Effector memory CD4-positive, alpha-beta T cell (primary cell): ENCODE data around the gene CSH2.
"Not testable (repeated sequence)": the region's sequence is repeated elsewhere in the genome, so short reads cannot be mapped to it uniquely, and the experiment has no call there.

Experiments
- DNase-seq, 3 donors: peaks; one replicate each; pipeline ENCODE4 v3.0.0-alpha.2; 2020
- H3K27ac ChIP-seq: 2 replicates; pipeline ENCODE4 v1.7.0; 2013; ENCODE audit warnings: mild to moderate bottlenecking, low read length, moderate library complexity; ENCODE audit not compliant: insufficient read depth, poor library complexity, severe bottlenecking
- H3K27me3 ChIP-seq: replicated peaks from 2 replicates; pipeline ENCODE4 v1.7.0; 2013; ENCODE audit warnings: mild to moderate bottlenecking, low read length; ENCODE audit not compliant: insufficient read depth, control insufficient read depth, poor library complexity, severe bottlenecking
- H3K36me3 ChIP-seq: 2 replicates; pipeline ENCODE4 v1.7.0; 2013; ENCODE audit warnings: mild to moderate bottlenecking, low read length, moderate library complexity; ENCODE audit not compliant: control insufficient read depth, insufficient read depth
- H3K4me1 ChIP-seq: 2 replicates; pipeline ENCODE4 v1.7.0; 2013; ENCODE audit warnings: low read length, mild to moderate bottlenecking; ENCODE audit not compliant: control insufficient read depth, insufficient read depth, poor library complexity, severe bottlenecking
- H3K4me3 ChIP-seq: 2 replicates; pipeline ENCODE4 v1.7.0; 2013; ENCODE audit warnings: low read length, low read depth, mild to moderate bottlenecking; ENCODE audit not compliant: insufficient read depth, poor library complexity, severe bottlenecking
- H3K9me3 ChIP-seq: 2 replicates; pipeline ENCODE4 v1.7.0; 2013; ENCODE audit warnings: mild to moderate bottlenecking, low read length, moderate library complexity; ENCODE audit not compliant: control insufficient read depth

The CSH2 gene

GRCh38 chr17:63856425-63856824 lies 17.1 kb downstream of the CSH2 start:
- DNase-seq, H3K27me3 ChIP-seq, H3K36me3 ChIP-seq, H3K4me3 ChIP-seq, H3K27ac ChIP-seq, H3K4me1 ChIP-seq, H3K9me3 ChIP-seq: not testable (repeated sequence)

GRCh38 chr17:63855185-63855584 lies 18.3 kb downstream of the CSH2 start:
- no peak for DNase-seq
- H3K4me1 ChIP-seq = no peaks in the 10 kb centered on the region
- H3K9me3 ChIP-seq = no peaks in the 10 kb centered on the region

GRCh38 chr17:63854709-63855108 lies 18.8 kb downstream of the CSH2 start:
- Histone ChIP-seq H3K27me3 (no peaks in the 10 kb centered on the region), H3K4me3 (no peak overlapping the region)

More at GRCh38 chr17:63855185-63855584, 18.3 kb downstream of the CSH2 start:
- Histone ChIP-seq H3K27ac (no peak overlapping the region), H3K4me3 (no peak overlapping the region), H3K27me3 (no peaks in the 10 kb centered on the region), H3K36me3 (no peaks in the 10 kb centered on the region)

GRCh38 chr17:63853260-63853659 lies 20.2 kb downstream of the CSH2 start:
- H3K27ac ChIP-seq = no peak overlapping the region
- no peak for DNase-seq
- no peak overlapping the region for H3K4me3 ChIP-seq
- no peaks in the 10 kb centered on the region for H3K27me3 ChIP-seq
- H3K4me1 ChIP-seq = peaks cover 3% of the 10 kb centered on the region
- no peaks in the 10 kb centered on the region for H3K36me3 ChIP-seq
- no peaks in the 10 kb centered on the region for H3K9me3 ChIP-seq

More at GRCh38 chr17:63854709-63855108, 18.8 kb downstream of the CSH2 start:
- Histone ChIP-seq H3K27ac (no peak overlapping the region), H3K36me3 (no peaks in the 10 kb centered on the region), H3K4me1 (no peaks in the 10 kb centered on the region), H3K9me3 (no peaks in the 10 kb centered on the region)
- DNase-seq = no peak

GRCh38 chr17:63850401-63850800 lies 23.1 kb downstream of the CSH2 start:
- Histone ChIP-seq H3K27ac (no peak overlapping the region), H3K36me3 (no peaks in the 10 kb centered on the region), H3K27me3 (no peaks in the 10 kb centered on the region), H3K9me3 (no peaks in the 10 kb centered on the region), H3K4me3 (no peak overlapping the region), H3K4me1 (peaks cover 3% of the 10 kb centered on the region)
- no peak for DNase-seq

- Histone ChIP-seq H3K9me3 (no peaks in the 10 kb centered on the region), H3K27ac (peak overlapping the region; percentile 50), H3K27me3 (no peaks in the 10 kb centered on the region), H3K4me1 (peaks cover 3% of the 10 kb centered on the region), H3K4me3 (peak overlapping the region; percentile 22), H3K36me3 (no peaks in the 10 kb centered on the region)
- peak; percentile 85 to 90 (median 88) for DNase-seq
Observed at GRCh38 chr17:63848834-63849689, 24.4 kb downstream of the CSH2 start.

GRCh38 chr17:63847525-63848249 lies 25.8 kb downstream of the CSH2 start:
- peaks cover 3% of the 10 kb centered on the region for H3K4me1 ChIP-seq
- no peaks in the 10 kb centered on the region for H3K36me3 ChIP-seq
- H3K9me3 ChIP-seq = no peaks in the 10 kb centered on the region
- H3K27ac ChIP-seq = no peak overlapping the region
- H3K27me3 ChIP-seq = no peaks in the 10 kb centered on the region
- DNase-seq = no peak
- H3K4me3 ChIP-seq = no peak overlapping the region

- H3K4me1 ChIP-seq = peaks cover 12% of the 10 kb centered on the region
- no peak overlapping the region for H3K4me3 ChIP-seq
- DNase-seq = no peak
- no peak overlapping the region for H3K27ac ChIP-seq
- H3K36me3 ChIP-seq = no peaks in the 10 kb centered on the region
- no peaks in the 10 kb centered on the region for H3K27me3 ChIP-seq
- H3K9me3 ChIP-seq = no peaks in the 10 kb centered on the region
Observed at GRCh38 chr17:63845509-63845908, 28.0 kb downstream of the CSH2 start.

- no peaks in the 10 kb centered on the region for H3K27me3 ChIP-seq
- no peak overlapping the region for H3K4me3 ChIP-seq
- H3K27ac ChIP-seq = no peak overlapping the region
- H3K4me1 ChIP-seq = peaks cover 20% of the 10 kb centered on the region
- no peaks in the 10 kb centered on the region for H3K9me3 ChIP-seq
- no peak for DNase-seq
- H3K36me3 ChIP-seq = no peaks in the 10 kb centered on the region
Observed at GRCh38 chr17:63843910-63844677, 29.4 kb downstream of the CSH2 start.
